IPS DF 4.7 (cell line): ENCODE results near the gene PIGQ.

ENCODE experiments used
- DNase-seq: peaks from one replicate; pipeline ENCODE4 v3.0.0-alpha.2; 2013; ENCODE audit warnings: low spot score; ENCODE audit errors: extremely low read depth

The PIGQ gene

DNA sequence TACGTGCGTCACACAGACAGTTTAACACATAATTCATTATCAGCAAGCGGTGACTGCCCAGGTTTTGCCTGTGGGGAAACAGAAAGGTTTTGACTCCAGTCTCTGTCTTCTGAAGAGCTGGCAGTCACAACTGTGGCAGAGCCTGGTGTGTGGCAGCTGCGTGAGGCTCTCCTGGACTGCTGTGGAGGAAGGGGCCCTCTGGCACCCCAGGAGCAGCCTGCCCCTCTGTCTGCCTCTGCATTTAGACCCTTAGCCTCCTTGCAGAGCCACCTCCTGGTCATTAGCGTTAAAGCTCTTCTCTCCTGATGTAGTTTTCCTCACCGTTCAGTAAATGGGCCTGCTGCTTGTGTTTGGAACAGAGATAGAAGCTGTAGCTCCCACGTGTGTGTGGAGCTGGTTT is 31.0 kb downstream of the PIGQ start:
- no peak for DNase-seq

DNA sequence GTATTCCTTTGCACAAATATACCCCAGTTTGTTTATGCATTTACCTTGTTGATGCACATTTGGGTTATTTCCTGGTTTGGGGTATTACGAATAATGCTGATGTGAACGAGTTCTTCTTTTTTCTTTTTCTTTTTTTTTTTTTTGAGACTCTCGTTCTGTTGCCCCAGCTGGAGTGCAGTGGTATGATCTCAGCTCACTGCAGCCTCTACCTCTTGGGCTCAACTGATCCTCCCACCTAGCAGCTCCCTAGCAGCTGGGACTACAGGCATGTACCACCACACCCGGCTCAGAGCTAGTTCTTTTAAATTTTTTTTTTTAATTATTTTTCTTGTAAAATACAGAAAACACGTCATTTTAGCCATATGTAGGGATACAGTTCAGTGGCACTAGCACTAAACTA is 34.2 kb downstream of the PIGQ start:
- DNase-seq, result no peak

DNA sequence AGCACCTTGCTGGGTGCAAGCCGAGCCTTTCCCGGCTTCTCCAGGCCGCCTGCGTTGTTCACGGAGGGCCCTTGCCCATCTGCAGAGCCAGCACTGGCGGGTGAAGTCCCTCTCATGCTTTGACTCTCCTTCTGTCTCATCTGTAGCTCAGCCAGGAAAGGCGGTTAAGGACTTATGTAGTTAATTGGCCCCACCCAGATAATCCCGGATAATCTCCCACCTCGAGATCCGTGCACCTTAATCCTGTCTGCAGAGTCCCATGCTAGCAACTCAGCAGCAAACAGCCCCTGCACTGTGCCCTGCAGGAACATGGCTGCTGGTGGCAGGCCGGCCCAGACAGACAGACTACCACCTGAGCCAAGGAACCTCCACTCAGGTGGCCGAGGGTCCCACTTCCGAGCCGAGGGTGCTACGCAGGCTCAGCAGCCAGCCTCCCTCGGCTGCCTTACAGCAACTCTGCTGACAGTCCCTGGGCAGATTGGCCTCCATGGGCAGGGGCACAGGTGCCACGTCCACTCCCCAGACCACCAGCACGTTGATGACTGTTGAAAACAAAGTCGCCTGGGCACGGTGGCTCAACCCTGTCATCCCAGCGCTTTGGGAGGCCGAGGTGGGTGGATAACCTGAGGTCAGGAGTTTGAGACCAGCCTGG is 37.0 kb downstream of the PIGQ start:
- no peak for DNase-seq

DNA sequence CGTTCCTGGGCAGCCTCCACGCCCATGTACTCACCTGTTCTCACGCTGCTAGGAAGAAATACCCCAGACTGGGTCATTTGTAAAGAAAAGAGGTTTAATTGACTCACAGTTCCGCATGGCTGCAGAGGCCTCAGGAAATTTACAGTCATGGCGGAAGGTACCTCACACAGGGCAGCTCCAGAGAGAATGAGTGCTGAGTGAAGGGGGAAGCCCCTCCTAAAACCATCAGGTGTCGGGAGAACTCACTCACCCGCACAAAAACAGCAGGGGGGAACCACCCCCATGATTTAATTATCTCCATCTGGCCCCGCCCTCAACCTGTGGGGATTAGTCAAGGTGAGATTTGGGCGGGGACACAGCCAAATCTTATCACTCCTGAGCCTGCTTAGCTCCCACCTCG is 38.3 kb downstream of the PIGQ start:
- DNase-seq, result no peak

DNA sequence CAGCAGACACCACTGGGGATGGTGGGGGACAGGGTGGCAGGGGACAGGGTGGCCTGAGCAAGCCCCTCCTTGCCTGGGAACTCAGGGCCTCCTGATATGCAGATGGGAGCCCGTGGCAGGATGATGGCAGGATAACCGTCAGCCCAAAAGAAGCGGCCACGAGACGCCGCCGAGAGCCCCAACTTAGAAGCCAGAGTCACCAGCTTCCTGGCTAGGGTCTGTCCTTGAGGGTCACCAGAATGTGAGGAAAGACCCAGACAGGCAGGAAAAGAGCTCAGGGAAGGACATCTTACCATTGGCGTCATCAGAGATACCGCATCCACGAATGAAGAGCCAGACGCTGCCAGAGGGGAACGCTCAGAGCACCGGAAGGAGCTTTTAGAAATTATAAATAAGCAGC is 39.5 kb downstream of the PIGQ start:
- DNase-seq, result no peak

DNA sequence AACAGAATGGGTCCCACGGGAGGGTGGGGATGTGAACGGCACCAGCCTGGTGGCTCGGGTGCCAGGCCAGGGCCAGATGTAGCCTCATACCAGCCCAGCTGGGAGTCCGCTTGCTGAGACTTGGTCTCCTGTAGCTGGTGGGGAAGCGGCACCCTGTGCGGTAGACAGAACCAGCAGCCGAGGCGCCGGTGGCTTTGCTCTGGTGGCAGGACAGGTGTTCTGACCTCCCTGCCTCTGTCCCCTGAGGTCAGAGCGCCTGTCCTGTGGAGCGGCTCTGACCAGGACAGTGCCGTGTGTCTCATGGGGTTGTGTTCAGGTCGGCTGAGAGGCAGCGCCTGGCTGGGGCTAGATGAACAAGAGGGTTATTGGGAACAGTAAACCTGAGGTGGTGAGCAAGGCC is 40.2 kb downstream of the PIGQ start:
- DNase-seq, result no peak

DNA sequence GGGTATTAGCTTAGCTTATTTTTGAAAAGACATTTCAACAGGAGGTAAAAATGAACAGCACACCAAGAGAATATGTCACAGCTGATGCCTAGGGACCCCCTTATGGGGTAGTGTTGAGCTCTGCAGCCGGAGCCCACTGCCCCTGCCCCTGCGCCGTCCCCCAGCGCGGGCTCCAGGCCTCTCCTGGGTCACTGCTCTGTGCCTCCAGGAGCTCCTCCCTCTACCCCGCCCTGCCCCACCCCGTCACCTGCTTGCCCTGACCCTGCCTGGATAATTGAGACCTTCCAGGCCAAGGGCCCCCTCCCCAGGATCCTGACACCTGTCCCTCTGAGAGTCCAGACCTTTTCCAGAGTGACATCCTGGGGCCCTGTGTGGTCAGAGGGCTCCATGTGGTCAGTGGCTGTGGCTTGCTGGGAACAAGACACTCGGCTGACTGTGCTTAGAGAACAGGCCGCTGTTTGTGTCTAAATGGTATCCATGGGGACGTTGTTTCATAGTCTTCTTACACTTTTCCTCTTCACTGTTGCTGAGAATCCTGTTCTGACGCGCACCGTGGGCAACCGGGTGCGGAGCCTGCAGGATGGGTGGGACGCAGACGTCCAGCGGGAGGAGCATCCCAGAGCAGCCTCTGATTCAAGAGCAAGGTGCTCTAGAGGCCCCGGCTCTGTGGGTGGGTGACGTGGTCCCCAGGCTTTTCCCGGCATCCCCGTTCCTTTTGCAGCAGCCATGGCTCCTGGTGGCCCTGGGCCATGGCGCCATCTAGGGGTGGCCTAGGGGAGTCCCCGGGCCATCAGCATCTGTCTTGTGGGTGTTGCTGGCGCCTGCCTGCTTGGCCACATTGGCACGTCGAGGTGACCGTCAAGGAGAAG is 41.0 kb downstream of the PIGQ start:
- DNase-seq, result no peak

DNA sequence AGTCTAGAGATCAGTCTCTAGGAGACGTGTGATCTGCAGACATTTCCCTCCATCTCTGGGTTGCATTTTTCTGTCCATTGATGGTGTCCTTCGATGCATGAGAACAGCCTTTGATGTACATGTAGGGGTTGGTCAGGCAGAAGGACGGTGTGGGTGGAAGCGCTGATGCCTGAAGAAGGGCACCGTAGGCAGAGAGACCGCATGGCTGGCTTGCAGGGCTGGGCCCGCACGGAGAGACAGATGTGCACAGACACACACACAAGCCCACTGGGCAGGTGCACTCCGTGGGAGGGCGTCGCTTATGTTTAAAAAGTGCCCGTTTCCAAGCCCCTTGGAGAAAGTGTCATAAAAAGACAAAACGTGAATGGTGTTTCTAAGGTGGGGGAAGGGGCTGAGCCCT is 45.4 kb downstream of the PIGQ start:
- no peak for DNase-seq

DNA sequence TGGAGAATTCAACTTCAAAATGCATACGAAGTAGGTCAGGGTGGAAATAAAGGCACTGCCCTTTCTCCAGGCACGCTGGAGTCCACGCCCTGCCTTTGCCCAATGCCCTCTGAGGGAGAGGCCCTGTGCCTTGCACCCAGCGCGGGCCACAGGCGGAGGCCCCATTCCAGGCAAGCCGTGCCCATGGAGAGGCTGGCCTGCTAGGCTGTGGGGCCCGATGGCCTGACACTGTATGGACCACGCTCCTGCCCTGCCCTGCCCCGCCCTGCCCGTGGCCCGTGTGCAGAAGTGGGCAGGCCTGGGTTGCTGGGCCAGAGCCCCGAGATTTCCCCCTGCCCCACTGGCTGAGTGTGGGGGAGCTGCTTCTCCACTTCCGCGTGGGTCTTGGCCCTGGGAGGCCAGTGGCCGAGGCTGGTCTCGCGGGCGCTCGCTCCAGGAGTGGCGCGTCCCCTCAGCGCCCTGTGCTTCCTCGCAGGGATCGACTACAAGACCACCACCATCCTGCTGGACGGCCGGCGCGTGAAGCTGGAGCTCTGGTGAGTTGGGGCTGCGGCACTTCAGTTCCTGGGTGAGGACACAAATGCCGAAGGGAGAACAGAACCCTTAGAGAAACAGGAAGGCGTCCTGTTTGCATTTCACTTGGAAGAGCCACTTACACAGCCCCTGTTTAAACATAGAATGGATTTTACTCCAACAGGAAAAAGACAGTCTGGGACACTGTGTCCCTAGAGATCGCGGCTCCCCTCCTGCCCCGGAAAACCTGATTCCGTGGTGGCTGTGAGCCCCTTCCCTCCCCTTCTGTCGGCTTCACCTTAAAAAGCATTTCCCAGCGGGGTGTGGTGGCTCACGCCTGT is 47.2 kb downstream of the PIGQ start:
- DNase-seq, result no peak

DNA sequence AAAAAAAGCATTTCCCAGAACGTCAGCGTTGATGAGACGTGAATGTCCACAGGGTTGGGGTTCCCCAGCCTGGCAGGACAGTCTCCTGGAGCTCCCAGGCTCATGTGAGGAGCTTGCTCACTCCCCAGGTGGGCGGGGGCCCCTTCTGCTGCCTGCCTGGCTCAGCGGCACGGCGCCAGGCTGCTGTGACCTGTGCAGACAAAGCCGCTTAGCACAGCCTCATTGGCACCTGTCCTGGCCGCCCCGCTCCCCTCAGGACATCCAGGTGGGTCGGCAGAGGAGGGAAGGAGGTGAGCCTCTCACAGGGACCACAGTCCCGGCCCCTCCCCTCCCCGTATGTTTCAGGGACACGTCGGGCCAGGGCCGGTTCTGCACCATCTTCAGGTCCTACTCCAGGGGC is 48.1 kb downstream of the PIGQ start:
- no peak for DNase-seq

DNA sequence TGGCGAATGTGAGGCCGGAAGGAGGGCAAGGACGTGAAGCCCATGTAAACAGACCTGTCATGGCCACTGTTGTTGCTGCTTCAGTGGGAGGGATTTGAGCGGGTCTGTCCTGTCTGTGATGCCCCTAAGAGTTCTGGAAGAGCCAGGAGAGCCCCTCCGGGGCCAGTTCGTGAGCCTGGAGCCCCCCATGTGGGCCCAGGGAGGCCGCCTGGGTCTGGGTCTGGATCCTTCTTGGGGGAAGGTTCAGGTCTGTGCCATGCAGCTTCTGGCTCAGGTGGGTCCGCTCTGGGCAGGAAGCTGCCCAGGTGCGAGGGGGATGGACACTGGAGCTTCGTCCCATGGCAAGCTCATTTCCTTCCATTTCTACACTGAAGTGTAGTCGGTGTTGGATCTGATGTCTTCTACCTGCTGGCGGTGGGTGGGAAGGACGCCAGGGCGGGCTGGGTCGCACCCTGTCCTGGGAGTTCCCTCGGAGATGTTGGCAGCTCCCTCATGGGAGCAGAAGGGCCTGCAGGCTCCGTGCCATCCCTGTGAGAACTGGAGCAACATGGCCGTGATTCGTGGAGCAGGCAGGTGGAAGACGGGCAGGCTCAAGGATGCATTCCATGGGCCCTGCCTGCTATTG is 49.8 kb downstream of the PIGQ start:
- DNase-seq, result no peak

DNA sequence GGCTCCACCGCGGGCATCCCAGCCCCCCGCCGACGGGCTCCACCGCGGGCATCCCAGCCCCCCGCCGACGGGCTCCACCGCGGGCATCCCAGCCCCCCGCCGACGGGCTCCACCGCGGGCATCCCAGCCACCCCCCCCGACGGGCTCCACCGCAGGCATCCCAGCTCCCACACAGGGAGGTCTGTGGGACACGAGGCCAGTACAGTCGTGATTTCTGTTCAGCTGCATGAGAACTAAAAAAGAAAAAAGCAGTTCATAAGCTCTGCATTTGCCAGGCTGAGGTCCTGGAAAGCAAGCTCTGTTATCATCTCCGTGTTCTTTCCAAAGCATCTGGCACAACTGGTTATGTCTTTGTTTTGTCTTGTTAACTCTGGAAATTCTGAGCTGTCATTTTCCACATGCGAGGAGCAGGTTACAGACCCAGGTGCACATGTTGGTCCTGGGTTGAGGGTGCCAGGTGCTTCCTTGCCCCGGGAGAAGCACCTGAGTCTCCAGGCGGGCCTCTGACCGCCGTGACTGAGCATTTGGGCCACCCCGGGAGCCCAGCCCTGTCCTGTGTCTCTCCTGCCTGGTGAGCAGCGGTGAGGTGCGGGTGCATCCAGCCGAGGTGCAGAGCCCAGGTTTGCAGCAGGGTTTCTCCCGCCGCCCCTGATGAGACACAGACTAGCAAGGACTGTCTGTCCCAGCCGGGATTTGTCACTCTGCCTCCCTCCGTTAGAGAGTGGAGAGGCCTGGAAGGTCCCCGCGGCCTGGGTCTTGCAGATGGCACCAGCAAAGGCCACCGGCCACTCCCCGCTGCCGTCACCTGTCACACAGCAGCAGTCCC is 51.1 kb downstream of the PIGQ start:
- DNase-seq, result no peak

DNA sequence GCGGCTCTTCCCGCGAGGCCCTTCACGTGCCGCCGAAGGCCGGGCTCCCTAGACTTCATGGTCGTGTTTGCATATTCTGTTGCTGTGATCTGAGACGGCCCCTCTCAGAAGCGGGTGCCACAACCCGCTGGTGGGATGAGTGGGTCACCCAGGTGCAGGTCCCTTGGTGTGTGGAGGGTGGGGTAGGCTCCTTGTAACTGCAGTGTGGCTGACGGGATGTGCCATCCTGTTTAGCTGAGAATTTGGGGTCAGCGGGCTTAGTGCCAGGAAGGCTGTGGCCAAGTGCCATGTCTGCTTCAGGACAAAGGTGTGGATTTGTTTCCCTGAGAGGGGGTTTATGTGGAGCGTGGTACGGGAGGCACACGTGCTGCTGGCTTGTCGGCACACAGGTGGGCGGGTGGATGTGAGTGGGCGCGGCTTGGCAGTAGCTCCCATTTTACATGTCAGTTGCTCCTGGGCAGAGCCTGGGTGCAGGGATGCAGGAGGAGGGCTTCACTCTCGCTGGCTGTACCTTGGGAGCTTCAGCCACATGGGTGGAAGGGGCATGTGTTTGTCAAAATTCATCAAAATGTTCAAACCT is 51.8 kb downstream of the PIGQ start:
- no peak for DNase-seq

DNA sequence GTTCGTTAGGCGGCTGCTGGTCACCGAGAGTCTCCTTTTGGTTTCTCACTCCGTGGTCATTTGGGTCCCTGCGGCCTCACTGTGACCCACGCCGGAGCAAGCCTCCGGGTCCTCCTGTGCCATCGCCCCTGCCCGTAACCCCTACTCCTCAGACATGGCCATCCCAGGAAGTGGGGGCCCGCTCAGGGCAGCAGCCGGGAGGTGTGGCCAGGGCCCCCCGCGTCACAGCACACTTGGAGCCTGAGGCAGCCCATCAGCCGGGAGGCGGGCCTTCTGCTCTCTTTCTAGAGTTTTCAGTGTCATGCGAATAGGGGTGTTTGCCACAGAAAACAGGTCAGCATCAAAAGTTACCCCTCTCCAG is 53.1 kb downstream of the PIGQ start:
- no peak for DNase-seq

DNA sequence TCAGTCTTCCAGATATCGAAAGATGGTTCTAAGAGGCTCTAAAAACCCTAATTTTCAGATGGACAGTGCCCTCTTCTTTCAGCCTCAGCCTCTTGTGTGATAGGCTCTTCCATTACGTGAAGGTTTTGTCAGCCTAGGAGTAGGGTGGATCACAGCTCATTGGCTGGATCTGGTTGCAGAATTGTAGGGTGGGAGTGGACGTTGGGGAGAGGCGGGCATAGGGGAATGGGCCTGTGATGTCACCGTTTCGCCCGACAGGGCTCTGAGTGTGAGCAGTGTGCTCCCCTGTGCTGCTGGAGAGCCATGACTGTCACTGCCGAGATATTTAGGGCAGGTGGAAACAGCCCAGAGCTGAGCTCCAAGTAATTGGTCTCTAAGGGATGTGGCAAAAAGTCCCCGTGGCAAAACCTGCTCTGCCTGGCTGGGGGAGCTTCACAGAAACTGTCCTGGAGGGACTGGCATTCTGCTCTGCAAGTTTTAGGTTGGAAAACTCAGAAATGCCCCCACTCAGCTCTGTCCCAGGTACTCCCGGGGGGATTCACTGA is 54.8 kb downstream of the PIGQ start:
- DNase-seq, result no peak

DNA sequence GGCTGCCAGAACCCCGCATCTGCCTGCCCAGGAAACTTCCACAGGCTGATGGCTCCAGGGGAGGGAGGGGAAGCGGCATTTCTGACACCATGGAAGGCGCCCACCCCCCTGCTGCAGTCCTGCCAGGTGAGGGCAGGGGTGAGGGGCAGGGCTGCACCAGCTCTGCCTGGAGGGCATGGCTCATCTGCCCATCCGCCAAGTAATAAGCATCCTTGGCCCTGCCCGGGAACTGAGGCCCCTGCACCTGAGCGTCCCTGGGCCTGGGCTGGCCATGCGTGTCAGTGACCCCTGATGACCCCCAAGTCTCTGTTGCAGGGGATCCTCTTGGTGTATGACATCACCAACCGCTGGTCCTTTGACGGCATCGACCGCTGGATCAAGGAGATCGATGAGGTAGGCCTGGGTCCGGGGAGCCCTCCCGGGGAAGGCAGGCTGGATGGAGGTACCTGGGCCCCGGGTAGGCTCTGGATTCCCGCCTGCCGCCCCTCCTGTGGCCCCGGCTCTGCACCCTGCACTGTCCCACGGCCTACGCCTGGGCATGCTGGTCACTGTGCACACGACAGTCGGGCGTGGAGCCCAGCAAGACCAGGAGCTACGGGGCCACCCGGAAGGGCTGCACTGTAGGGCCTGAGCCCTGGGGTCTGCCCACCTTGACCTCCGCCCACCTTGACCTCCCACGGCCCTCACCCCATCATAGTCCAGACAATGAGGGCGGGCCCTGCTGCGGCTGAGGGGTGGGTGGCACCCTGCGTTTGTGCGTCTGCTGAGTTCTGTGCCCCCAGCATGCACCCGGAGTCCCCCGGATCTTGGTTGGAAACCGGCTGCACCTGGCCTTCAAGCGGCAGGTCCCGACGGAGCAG is 55.6 kb downstream of the PIGQ start:
- DNase-seq, result no peak

DNA sequence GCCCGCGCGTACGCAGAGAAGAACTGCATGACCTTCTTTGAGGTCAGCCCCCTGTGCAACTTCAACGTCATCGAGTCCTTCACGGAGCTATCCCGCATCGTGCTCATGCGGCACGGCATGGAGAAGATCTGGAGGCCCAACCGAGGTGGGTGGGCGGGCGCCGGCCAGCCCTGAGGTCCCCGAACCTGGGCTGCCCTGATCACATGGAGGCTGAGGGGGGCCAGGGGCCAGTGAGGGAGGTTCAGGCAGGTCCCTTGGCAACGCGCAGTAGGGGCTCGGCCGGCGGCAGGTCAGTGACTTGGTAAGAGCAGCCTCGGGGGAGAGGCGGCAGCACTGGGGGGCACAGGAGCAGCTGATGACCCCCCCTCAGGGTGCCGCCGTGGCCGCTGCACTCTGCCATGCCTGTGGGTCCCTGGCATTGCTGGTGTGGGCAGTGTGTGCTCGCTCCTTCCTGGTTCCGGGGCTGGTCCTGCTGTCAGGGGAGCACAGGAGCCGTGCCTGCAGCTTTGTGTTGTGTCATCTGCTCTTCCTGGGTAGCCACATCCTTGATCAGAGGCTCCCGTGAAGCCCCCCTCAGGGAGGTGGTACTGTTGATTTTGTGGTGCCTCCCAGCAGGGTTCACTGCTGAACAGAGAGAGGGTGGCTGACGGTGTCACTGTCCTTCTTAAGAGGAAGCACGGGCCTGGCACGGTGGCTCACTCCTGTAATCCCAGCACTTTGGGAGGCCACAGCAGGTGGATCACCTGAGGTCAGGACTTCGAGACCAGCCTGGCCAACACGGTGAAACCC is 56.4 kb downstream of the PIGQ start:
- no peak for DNase-seq

DNA sequence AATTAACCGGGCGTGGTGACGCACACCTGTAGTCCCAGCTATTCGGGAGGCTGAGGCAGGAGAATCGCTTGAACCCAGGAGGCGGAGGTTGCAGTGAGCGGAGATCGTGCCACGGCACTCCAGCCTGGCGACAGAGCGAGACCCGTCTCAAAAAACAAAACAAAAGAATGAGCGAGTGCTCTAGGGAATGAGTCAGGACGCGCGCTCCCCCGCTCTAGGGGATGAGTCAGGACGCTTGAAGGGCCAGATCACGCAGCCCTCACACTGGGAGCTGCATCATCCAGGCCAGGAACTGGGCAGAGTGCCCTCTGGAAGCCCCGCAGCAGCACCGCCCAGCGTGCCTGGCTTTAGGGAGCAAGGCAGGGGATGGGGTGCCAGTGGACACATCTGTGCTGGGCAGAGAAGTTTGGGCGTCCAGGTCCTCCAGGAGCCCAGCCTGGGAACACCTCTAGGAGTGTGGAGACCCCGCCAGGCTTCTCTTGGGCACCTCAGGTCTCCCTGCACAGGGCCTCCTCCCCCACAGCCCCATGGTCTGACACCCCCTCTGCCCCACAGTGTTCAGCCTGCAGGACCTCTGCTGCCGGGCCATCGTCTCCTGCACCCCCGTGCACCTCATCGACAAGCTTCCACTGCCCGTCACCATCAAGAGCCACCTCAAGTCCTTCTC is 57.2 kb downstream of the PIGQ start:
- no peak for DNase-seq
